NCI-H2107 (cell line): ENCODE data around the gene RETREG3.
A peak's percentile ranks its signal among the peaks of the same experiment; 100 is the strongest.
"Not testable (repeated sequence)": the region's sequence is repeated elsewhere in the genome, so short reads cannot be mapped to it uniquely, and the experiment has no call there.

Source experiments
- DNase-seq: peaks from one replicate; lab custom pipeline; 2025; lab: John Stamatoyannopoulos, UW

RETREG3 gene

GRCh38 chr17:42553161-42553818 lies 55.9 kb downstream of the RETREG3 start:
- no peak for DNase-seq

DNA sequence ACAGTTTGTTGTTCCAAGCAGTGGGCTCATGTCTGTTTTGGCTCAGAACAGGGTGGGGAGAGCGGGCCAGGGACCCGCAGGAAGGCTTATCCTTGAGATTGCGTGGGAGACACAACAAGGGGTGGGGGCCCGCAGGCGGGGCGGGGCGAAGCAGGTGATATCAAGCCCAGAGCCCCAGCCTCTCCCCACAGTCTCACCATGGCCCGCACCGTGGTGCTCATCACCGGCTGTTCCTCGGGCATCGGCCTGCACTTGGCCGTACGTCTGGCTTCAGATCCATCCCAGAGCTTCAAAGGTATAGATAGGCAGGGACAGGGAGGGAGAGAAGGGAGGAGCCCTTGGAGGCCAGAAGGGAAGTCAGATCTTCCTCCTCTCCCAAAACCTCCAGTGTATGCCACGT lies 56.4 kb downstream of the RETREG3 start, which contains the start of gene HSD17B1:
TSS of gene HSD17B1 (plus strand) at position 188 of the 400 bp plus-strand sequence. CDS start at position 199, 11 bp downstream.
- DNase-seq, result not testable (repeated sequence)

- no peak for DNase-seq
These were observed 60.0 kb downstream of the RETREG3 start for GRCh38 chr17:42548993-42549755.

DNA sequence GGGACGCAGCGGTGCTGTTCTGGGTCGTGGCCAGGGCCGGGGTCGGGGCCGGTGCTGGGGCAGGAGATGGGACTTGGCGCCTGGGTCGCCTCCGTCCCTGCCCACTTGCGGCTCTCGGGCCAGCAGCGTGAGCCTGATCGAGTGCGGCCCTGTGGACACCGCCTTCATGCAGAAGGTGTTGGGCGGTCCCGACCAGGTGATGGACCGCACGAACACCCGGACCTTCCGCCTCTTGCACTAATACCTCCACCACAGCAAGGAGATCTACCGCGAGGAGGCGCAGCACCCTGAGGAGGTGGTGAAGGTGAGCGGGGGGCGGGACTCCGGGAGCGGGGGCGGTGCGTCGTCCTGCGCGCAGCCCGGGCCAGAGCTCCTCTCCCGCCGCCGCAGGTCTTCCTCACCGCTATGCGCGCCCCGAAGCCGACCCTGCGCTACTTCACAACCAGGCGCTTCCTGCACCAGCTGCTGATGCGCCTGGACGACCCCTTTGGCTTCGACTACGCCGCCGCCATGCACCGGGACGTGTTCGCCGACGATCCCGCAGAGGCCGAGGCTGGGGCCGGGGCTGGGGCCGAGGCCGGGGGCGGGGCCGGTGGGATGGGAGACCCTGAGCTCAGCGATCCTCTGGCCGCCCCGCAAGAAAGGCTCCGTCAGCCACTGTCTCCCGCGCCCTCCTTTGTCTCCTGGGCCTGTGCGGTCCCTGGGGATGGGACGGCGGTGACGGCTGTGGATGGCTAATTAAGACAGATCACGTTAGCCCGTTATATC lies 60.9 kb downstream of the RETREG3 start:
- peak; percentile 64 for DNase-seq

DNA sequence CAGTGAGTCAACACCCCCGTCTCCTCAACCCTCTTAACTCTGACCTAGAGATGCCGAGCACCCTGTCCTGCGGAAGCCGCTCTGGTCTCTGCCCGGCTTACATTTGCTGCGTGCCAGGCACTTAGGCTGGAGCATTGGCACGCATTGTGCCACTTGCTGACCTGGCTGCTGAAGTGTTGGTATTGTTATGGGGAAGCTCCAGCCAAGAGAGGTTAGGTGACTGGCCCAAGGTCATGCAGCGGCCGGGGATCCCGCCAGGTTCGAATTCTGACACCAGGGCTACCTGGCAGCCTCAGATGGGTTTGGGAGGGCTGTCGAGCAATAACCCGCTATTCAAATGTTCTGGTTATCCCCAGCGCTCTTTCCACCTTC lies 61.5 kb downstream of the RETREG3 start:
- no peak for DNase-seq

GRCh38 chr17:42547001-42547461 lies 62.1 kb downstream of the RETREG3 start:
- DNase-seq, result no peak

DNA sequence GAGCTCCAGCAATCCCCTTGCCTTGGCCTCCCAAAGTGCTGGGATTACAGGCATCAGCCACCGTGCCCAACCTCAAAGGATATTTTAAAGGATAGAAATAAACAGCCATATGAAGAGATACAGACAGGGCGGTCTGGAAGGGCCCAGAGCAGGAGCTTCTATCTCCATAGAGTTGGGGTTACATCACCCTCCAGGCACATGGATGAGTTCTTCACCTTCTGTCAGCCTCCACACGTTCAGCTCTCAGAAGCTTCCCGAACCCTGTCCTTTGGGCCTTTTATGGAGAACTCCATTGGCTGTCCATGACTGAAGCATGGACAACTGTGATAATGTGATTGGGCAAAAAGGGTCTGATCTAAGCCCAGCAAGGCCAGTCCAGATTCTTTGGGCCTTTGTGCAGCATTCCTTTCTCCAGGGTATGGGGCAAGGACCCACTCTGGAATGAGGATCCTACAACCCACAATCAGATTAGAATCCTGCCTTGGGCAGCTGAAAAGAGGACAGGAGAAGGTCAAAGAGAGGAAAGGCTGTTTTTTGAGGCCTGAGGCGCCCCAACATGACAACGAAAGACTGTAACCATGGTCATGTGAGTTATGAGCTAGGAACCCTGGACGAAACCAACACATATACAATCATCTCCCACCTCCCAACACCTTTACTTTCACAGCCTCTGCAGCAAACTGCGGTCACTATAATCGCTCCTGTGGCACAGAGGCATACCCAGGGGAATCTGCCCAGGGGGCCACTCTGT lies 63.2 kb downstream of the RETREG3 start:
- not testable (repeated sequence) for DNase-seq

- DNase-seq, result no peak
These were observed 64.3 kb downstream of the RETREG3 start for GRCh38 chr17:42544874-42545283.

- DNase-seq, result no peak
These were observed 65.7 kb downstream of the RETREG3 start for GRCh38 chr17:42543190-42544079.

DNA sequence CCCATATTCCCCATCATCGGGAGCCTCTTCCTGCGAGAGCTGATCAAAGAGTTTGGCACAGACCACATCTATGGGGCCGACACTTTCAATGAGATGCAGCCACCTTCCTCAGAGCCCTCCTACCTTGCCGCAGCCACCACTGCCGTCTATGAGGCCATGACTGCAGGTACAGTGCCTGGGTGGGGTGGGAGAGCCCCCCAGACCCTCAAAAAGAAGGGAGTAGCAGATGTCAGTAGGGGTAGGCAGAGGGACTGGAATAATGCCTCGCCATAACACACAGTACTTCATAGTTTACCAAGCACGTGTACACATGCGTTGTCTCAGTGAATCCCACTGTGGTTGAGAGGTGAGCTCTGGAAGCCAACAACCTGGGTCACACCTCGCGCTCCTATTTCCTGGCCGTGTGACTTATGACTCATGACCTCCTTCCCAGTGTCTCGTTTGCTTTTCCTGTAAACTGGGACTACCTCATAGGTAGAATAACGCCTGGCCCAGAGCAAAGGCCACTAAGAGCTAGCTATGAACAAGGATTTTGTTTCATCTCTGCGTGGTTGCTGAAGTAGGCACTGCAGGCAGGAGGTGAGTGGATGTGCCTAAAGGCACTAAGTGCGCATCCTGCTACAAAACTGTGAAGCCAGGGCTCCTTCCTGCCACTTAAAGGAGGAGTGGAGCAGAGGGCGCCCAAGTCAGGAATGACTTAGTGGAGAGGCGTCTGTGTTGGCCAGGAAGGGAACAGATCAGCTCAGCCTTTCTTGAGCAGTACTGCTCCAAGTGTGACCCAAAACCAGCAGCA lies 67.9 kb downstream of the RETREG3 start:
- no peak for DNase-seq

DNA sequence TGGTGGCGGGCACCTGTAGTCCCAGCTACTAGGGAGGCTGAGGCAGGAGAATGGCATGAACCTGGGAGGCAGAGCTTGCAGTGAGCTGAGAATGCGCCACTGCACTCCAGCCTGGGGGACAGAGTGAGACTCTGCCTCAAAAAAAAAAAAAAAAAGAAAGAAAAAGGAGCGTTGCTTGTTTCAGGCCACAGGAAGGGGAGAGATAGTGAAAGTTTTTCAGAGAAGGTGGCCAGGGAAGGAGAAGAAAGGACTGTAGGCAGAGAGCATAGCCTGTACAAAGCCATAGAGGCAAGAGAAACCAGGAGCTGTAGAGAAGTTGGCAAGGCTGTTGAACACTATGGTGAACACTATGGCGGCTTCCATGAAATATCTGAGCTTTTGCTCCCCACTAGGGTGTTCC lies 68.6 kb downstream of the RETREG3 start:
- not testable (repeated sequence) for DNase-seq

- no peak for DNase-seq
These were observed 70.7 kb downstream of the RETREG3 start for GRCh38 chr17:42538482-42538881.

- DNase-seq, result no peak
These were observed 71.2 kb downstream of the RETREG3 start for GRCh38 chr17:42537826-42538451.

DNA sequence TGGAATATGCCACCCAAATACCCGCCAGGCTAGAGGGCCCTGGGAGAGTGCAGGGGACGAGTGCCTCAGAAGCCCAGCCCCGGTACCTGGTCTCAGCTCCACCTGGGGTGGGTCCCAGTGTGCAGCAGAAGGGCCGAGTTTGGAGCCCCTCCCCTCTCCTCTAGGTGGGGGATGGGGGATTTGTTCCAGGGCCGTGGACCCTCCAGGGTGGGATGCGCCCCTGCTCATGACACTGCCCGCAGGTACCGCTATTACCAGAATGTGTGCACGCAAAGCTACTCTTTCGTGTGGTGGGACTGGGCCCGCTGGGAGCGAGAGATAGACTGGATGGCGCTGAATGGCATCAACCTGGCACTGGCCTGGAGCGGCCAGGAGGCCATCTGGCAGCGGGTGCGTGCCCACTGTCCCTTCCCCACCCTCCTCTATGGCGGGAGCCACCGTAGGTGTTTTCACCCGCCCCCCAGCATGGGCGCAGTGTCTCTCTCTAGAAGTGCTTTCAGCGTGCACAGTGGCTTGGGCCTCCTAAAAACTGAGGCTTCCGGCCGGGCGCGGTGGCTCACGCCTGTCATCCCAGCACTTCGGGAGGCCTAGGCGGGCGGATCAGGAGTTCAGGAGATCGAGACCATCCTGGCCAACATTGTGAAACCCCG lies 71.9 kb downstream of the RETREG3 start:
- no peak for DNase-seq

DNA sequence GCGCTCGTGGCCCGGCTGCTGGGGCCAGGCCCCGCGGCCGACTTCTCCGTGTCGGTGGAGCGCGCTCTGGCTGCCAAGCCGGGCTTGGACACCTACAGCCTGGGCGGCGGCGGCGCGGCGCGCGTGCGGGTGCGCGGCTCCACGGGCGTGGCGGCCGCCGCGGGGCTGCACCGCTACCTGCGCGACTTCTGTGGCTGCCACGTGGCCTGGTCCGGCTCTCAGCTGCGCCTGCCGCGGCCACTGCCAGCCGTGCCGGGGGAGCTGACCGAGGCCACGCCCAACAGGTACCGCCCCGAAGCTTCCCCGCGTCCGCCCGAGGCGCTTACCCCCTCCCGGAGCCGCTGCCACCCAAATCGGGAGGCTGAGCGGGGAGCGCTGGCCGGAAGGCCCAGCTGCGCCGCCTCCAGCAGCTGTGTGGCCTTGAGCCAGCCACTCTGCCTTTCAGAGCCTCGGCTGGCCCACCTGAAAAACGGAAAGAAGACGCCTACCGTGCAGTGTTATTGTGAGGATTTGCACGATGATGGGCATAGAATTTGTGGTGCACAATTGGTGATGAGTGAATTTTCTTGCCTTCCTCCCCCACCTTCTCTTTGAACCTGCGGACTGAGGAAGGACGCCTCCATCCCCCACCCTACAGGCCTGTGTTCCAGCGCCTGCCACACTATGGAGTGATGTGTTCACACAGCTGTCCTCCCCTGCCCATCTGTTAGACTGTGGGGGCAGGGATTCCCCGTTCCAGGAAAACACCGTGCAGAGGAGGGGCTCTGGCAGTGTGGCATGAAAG lies 72.6 kb downstream of the RETREG3 start:
- peak; percentile 57 for DNase-seq

DNA sequence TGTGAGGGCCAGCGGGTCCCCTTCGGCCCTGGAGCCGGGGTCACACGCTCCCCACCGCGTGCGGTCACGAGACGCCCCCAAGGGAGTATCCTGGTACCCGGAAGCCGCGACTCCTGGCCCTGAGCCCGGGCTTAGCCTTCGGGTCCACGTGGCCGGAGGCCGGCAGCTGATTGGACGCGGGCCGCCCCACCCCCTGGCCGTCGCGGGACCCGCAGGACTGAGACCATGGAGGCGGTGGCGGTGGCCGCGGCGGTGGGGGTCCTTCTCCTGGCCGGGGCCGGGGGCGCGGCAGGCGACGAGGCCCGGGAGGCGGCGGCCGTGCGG lies 73.2 kb downstream of the RETREG3 start, which contains the start of gene NAGLU:
TSS of gene NAGLU (plus strand) at position 194 of the 324 bp plus-strand sequence. CDS start at position 226, 32 bp downstream.
- DNase-seq, result peak; percentile 60

DNA sequence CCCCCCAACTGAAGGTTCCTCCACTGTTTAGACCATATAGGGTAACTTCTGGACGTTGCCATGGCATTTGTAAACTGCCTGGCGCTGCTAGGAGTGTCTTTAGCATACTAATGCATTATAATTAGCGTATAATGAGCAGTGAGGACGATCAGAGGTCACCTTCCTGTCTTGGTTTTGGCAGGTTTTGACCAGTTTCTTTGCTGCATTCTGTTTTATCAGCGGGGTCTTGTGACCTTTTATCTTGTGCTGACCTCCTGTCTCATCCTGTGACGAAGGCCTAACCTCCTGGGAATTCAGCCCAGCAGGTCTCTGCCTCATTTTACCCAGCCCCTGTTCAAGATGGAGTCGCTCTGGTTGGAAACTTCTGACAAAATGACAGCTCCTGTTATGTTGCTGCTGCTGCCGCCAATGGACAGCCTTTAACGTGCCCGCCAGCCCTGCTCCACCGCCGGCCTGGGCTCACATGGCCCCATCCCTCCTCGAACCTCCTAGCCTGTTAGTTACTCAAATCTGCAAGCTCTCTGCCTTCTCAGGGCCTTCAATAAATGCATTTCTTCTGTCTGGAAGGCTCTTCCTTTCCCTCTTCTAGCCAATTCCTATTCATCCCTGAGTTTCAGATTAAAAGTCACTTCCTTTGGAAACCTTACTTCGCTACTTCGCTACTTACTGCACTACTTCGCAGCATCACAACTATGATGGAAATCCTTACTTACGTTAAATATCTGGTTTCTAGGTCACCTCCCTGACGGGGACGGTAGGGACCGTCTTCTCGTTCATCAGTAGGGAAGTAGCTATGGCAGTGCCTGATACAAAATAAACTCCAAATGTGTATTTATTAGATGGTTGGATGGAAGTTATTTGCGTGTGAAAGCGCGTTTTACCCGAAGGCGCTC lies 73.8 kb downstream of the RETREG3 start:
- DNase-seq, result no peak
